ENCODE data around the gene ATP13A5.

Gene ATP13A5

DNA sequence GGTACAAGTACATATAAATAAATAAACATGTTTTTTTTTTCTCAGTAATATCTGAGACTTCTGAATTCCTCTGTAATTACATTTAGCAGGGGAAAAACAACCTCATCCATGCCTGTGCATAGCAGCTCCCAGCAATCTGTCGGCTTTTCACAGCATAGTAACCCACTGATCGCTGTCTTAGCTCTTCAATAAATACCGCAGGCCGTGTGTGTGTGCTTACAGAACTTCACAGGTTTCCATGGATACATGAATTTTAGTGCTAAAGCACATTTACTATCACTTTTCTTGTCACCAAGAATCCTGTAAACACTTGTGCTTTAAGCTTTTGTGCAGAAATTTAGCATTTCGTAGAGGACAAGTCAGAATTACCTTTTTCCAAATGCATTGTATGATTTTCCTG is 141.5 kb downstream of the ATP13A5 start:
- TF ChIP-seq CTCF (IDR thresholded peaks at IDR 0.05; ENCODE audit: low read length, missing control alignments) = no peak
- DNase-seq (ENCODE audit: low read depth) = no peak
- H3K4me3 ChIP-seq (replicated peaks; ENCODE audit: low read depth, low read length) = no peak overlapping the region

DNA sequence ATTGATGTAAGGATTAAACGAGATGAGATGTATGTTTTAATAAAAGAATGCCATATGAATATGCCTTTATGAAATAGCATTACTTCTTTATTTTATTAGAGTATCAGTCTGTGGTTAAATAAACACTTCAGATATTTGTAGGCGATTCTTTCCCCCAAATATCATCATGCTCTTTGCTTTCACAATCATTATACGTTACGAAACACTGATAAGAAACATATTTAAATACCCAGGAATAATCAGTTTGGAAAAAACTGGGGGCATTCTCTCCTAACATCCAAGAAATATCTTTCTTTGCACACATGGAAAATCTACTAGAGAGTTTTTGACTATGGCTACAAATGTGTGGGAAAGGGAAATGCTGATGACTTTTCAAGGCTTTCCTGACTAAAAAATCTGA is 142.0 kb downstream of the ATP13A5 start:
- no peak for DNase-seq (ENCODE audit: low read depth)
- no peak for TF ChIP-seq CTCF (IDR thresholded peaks at IDR 0.05; ENCODE audit: low read length, missing control alignments)
- H3K4me3 ChIP-seq (replicated peaks; ENCODE audit: low read depth, low read length) = no peak overlapping the region

- TF ChIP-seq CTCF (IDR thresholded peaks at IDR 0.05; ENCODE audit: low read length, missing control alignments) = no peak
- no peak for DNase-seq (ENCODE audit: low read depth)
- no peak overlapping the region for H3K4me3 ChIP-seq (replicated peaks; ENCODE audit: low read depth, low read length)
These were observed 147.4 kb downstream of the ATP13A5 start for GRCh38 chr3:193231201-193231600.

GRCh38 chr3:193230610-193231009 is 147.9 kb downstream of the ATP13A5 start:
- DNase-seq (ENCODE audit: low read depth) = no peak
- TF ChIP-seq CTCF (IDR thresholded peaks at IDR 0.05; ENCODE audit: low read length, missing control alignments) = no peak
- no peak overlapping the region for H3K4me3 ChIP-seq (replicated peaks; ENCODE audit: low read depth, low read length)

DNA sequence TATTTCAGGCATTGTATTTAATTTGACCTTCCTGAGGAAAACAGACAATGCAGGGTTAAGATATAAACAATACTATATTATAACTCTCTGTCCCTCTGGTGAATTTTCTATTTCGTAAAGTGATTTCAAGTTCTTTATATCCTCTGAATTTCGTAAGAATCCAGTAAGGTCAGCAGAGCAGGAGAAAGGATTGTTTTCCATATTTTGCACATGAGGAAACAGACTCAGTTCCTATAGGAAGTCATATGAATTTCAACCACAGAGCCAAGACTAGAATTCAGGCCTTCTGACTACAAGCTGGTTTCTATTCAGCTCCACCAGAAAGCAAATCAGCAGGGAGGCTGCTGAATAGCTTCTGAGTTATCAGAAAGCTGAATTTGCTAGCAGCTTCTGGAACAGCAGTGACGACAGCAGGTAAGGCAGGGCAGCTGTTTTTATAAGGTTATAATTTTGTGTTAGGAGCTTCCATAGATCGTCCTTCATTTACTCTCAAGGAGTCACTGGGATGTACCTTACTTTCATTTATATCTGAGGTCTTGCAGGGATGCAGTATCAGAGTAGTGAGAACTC is 148.6 kb downstream of the ATP13A5 start:
- no peak for DNase-seq (ENCODE audit: low read depth)
- no peak for TF ChIP-seq CTCF (IDR thresholded peaks at IDR 0.05; ENCODE audit: low read length, missing control alignments)

GRCh38 chr3:193228206-193228605 is 150.3 kb downstream of the ATP13A5 start:
- no peak for TF ChIP-seq CTCF (IDR thresholded peaks at IDR 0.05; ENCODE audit: low read length, missing control alignments)
- DNase-seq (ENCODE audit: low read depth) = no peak

More for the DNA sequence above, 148.6 kb downstream of the ATP13A5 start:
- no peak overlapping the region for H3K4me3 ChIP-seq (replicated peaks; ENCODE audit: low read depth, low read length)

More at GRCh38 chr3:193228206-193228605, 150.3 kb downstream of the ATP13A5 start:
- H3K4me3 ChIP-seq (replicated peaks; ENCODE audit: low read depth, low read length) = no peak overlapping the region
